Measurements from ENCODE around the gene GALR3.
A peak's percentile ranks its signal among the peaks of the same experiment; 100 is the strongest.

Gene GALR3

GRCh38 chr22:37824674-37825641 lies 1.8 kb downstream of the GALR3 start:
- DNase-seq, result no peak

DNA sequence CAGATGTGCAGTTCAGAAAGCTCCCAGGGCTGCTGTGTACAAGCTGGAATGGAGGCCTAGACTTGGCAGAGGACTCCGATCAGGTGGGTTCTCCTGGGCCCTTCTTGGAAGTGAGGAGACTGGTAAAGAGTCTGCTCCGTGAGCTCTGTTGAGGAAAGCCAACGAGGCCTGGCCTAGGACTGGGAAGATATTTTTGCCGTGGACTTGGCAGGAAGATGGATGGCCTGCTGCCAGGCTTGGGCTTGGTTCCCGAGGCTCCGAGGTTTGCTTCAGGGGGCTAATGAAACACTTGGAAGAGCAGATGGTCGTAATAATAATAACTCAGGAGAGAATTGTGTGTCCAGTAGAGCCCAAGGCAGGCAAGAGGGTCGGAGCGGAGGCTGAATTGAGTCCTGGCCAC lies 3.9 kb downstream of the GALR3 start:
- DNase-seq, result no peak

- DNase-seq, result no peak
These were observed 7.1 kb downstream of the GALR3 start for GRCh38 chr22:37830093-37830842.

DNA sequence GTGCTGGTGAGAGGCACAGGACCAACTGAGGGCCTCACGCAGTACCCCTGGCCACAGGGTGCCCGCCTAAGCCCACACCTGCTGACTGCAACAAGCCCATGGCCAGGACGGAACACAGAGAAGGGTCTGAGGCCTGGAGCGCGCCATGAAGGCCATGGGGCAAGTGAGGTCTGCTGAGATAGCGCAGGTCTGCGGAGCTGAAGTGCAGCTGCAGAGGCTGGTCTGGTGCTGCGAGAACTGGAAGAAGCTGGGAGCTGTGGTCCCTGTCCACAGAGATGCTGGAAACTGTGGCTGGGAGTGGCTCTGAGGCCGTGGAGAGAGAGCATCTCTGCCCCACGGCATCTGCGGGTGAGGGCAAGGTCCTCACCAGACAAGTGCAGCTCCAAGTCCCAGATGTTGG lies 8.3 kb downstream of the GALR3 start:
- DNase-seq, result no peak

GRCh38 chr22:37832022-37832857 lies 9.1 kb downstream of the GALR3 start:
- no peak for DNase-seq

- DNase-seq, result no peak
These were observed 19.0 kb downstream of the GALR3 start for GRCh38 chr22:37842015-37842793.

- DNase-seq, result peak; percentile 37
These were observed 20.5 kb downstream of the GALR3 start for GRCh38 chr22:37843741-37844089.

DNA sequence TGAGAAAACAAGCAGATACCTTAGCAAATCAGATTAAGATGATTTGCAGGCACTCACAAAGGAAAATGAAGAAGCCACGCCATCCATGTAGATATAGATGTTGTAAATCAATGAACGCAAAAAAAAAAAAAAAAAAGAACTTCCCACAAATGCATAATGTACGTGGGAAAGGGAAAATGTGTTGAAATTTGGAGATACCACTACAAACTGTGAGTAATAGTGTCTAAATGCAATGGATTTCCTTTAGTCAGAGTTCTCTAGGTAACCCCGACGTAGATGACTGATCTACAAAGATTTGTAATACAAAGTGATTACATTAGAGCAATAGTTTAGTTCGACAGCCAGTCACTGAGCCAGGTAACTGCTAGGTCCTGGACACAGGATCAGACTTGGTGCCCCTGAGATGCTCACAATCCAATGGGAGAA lies 21.7 kb downstream of the GALR3 start:
- no peak for DNase-seq

DNA sequence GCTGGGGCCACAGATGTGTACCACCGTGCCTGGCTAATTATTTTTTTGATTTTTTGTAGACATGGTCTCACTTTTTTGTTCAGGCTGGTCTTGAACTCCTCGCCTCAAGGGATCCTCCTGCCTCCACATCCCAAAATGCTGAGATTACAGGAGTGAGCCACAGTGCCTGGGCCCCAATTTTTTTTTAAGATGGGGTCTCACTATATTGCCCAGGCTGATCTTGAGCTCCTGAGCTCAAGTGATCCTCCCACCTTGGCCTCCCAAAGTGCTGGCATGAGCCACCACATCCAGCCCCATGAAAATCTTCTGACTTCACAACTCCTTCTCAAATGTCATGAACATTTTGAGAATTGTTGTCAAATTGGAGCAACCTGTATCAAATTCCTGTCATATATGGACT lies 23.3 kb downstream of the GALR3 start:
- DNase-seq, result no peak

DNA sequence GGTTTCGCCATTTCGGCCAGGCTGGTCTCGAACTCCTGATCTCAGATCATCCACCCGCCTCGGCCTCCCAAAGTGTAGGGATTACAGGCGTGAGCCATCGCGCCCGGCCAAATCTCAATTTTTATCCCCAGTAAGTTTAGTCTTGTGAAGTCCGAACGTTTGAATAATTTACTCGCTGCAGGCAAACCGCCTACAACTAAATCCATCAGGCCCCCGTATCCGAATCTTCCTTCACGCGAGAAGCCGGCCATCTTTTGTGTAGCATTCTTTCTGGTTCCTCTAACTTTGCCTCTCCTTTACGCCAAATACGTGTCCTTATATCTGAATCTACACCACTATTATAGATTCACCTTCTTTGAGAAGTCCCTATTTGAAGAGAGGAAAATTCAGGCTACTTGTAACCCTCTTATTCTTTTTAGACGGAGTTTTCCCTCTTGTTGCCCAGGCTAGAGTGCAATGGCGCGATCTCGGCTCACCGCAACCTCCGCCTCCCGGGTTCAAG lies 25.5 kb downstream of the GALR3 start:
- no peak for DNase-seq

DNA sequence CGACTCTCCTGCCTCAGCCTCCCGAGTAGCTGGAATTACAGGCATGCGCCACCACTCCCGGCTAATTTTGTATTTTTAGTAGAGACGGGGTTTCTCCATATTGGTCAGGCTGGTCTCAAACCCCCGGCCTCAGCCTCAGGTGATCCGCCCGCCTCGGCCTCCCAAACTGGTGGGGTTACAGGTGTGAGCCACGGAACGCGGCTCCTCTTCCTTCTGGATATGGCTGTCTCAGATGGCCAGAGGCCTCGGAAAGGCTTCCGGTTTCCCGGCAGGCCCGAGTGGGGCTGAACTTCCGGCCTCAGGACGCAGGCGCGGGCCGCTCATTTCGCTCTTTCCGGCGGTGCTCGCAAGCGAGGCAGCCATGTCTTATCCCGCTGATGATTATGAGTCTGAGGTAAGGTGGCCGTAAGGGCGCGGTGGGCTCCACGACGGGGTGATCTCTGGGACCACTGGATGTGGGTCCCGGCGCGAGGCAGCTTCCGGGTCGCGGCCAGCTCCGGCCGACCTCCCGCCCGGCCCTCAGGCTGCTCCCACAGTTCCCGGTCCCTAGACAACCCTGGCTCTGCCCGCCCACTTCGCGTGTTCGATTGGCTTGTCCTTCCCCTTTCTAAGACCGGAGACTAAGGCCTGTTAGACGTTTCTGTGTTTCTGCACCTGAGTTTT lies 26.0 kb downstream of the GALR3 start, which contains the start of gene EIF3L:
Gene EIF3L (plus strand): TSS at position 331 of the 663 bp plus-strand sequence. CDS start 31 bp downstream, at position 362.
- peak; percentile 84 for DNase-seq

DNA sequence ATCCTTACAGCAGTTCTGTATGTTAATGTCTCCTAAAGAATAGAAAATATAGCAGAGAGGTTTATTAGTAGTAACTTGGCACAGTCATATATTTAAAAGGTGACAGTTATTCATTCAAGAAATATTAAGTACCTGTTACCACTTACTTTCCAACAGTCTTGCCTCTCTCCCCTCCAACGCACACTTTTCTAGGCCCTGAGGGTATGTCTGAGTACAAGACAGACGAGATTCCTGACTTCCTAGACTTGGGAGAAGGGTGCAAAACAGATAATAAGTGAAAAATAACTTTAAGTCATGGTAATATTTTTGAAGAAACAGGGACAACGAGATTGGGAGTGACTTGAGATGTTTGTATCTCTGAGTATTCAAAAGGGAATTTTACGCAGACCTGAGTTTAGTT lies 27.6 kb downstream of the GALR3 start:
- DNase-seq, result no peak

DNA sequence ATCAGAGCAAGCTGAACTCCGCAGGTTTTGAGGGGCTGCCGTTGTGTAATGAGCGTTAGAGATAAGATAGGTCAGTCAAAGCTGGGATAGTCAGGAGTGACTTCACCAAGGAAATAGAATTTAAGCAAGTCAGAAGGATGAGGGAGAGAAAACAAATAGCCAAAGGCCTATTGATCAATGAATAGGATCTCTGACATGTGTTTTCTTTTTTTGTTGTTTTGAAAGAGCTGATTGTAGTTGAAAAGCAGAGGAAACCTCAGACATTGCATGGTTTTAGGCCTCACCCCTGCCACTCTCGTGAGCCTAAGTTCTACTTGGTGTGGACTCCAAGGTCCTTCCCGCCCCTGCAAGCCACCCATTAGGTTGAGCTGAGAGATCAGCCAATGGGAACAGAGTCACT lies 29.2 kb downstream of the GALR3 start:
- no peak for DNase-seq

- DNase-seq, result no peak
These were observed 31.8 kb downstream of the GALR3 start for GRCh38 chr22:37854946-37855345.

DNA sequence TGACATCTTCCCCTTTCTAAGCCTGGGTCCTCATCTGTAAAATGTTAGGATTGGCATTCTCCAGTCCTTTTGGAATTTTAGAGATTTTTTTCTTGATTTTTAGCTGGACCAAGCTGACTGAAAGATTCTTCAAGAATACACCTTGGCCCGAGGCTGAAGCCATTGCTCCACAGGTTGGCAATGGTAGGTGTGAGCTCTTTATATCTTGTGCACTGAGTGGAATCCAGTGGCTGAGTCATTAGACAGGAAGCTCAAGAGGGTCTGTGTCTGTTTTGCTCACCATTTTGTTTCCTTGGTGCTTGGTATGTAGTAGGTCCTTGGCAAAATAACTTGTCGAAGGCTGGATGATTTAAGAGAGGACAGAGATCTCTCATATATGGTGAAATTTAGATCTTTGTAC lies 32.3 kb downstream of the GALR3 start:
- no peak for DNase-seq

DNA sequence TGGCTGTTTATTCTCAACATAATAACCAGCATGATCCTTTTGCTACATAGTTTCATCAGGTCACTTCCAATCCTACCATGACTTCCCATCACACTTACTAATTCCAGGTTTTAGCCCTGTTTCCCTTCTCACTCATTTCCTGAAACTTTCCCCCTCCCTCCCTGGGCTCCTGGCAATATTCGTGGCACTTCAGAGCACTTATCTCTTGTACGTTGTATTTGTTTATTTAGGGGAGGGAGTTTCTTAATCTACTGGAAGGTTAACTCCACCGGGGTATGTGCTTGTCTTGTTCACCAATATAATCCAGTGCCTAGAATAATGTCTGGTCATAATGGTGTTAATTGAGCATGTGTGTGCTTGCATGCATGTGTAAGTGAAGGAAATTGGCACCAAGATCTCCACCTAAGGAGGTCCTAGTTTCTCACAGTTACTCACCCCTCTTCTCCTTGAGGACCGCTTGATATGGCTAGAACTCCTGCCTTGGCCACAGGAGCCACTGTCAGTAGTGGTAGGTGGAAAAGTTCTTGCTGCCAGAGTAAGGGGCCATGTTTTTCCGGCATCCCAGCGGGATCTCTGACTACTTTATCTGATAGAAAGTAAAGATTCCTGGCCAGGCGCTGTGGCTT lies 37.7 kb downstream of the GALR3 start:
- no peak for DNase-seq

DNA sequence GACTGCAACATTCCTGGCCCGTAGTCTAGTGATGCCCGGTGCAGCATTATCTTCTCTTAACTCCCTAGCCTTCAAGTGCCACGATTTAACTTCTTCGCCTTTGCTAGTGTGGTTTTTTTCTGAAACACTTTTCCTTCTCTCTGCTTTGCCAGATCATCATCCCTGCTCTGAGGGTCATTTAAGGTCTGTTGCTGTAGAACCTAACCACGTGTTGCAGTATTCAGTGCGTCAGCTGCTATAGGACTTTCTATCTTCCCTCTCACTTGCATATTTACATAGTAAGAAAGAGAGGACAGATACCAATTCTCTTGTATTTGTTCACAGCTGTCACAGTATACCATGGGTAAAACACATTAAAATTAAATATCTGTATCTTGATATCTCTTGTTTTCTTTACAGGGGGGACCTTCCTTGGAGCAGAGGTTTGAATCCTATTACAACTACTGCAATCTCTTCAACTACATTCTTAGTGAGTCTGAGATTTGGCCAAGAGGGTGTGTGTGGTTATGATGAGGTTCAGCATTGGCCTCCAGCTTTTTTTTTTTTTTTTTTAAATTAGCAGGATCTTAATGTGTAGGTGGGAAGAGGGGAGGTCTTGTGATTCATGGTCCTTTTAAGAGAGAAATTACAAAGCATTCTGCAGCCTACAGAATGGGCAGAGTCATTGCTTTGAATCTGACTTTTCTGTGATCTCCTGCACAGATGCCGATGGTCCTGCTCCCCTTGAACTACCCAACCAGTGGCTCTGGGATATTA lies 39.6 kb downstream of the GALR3 start:
- no peak for DNase-seq

DNA sequence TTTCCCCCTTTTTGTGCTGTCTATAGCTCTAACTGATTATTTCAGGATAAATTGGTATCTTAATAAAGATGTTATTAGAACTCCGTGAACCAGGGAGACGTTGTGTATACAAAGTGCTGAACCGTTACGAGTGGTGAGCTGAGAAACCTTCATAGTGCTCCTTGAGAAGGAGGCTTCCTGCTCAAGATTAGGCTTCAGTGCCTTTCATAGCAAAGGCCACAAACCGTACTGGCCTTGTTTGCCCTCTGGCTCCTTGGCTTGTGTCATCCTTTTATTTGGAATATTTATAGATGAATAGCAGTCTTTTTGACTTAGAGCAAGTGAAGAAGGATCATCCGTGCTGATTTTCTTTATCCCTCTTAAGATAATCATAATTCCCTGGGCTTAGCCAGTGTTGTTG lies 42.3 kb downstream of the GALR3 start:
- DNase-seq, result no peak

GRCh38 chr22:37870273-37870672 lies 47.1 kb downstream of the GALR3 start:
- no peak for DNase-seq
